Astrocyte of the spinal cord (primary cell): ENCODE results near the gene KCNQ4.

Experiments used
- DNase-seq: peaks from one replicate; pipeline ENCODE4 v3.0.0; 2011; ENCODE audit warnings: low read depth, low spot score
- H3K4me3 ChIP-seq: 2 replicates; pipeline ENCODE4 v1.5.1; 2011; ENCODE audit warnings: low read depth, mild to moderate bottlenecking, low read length, moderate library complexity
- in situ Hi-C: cut with HindIII; loops from 2 replicates; pipeline ENCODE4 v1.10.0; 2017; ENCODE audit warnings: low sequenced_read_pairs
- TF ChIP-seq, protein P1 (sequence below): IDR thresholded peaks from 2 replicates; pipeline ENCODE4 v1.5.1; 2012; ENCODE audit warnings: low read depth, mild to moderate bottlenecking, low read length, inconsistent platforms

Gene KCNQ4

DNA sequence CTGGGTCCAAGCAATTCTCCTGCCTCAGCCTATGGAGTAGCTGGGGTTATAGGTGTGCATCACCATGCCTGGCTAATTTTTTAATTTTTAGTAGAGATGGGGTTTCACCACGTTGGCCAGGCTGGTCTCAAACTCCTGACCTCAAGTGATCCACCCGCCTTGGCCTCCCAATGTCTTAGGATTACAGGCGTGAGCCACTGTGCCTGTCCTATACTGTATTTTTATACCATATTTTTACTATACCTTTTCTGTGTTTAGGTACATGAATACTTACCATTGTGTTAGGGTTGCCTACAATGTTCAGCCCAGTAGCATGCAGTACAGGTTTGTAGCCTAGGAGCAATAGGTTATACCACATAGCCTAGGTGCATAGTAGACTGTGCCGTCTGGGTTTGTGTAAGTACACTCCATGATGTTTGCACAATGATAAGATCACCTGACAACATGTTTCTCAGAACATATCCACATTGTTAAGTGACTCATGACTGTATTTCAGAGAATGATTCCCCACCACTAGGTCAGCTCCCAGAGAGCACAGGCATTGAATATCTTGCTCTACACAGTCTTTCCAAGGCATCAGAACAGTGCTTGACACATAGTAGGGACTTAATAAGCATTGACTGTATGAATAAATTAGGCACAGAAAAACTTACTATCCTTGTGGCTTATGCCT is 84.6 kb downstream of the KCNQ4 start:
- TF ChIP-seq, protein P1, sequence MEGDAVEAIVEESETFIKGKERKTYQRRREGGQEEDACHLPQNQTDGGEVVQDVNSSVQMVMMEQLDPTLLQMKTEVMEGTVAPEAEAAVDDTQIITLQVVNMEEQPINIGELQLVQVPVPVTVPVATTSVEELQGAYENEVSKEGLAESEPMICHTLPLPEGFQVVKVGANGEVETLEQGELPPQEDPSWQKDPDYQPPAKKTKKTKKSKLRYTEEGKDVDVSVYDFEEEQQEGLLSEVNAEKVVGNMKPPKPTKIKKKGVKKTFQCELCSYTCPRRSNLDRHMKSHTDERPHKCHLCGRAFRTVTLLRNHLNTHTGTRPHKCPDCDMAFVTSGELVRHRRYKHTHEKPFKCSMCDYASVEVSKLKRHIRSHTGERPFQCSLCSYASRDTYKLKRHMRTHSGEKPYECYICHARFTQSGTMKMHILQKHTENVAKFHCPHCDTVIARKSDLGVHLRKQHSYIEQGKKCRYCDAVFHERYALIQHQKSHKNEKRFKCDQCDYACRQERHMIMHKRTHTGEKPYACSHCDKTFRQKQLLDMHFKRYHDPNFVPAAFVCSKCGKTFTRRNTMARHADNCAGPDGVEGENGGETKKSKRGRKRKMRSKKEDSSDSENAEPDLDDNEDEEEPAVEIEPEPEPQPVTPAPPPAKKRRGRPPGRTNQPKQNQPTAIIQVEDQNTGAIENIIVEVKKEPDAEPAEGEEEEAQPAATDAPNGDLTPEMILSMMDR: no peak
- DNase-seq: peak; percentile 76
- H3K4me3 ChIP-seq: no peak overlapping the region
- in situ Hi-C loops: no loop called here

DNA sequence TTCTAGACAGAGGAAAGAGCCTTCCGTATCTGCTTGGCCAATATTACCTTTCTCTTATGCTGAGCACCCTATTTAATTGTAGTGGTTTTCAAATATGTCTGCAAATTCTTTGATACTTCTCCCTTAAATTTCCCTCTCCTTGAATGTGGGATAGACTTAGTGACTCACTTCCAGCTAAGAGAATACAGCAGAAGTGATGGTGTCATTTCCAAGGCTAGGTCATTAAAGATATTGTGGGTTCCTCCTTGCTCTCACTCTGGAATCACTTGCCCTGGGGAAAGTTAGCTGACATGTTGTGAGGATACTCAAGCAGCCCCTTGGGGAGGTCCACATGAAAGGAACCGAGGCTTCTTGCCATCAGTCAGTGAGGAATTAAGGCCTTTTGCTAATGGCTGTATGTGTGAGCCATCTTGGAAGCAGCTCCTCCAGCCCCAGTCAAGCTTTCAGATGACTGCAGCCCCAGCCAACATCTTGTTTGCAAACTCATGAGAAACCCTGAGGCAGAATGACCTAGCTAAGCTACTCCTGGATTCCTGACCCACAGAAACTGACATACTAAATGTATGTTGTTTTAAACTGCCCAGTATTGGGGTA is 86.6 kb downstream of the KCNQ4 start:
- no peak overlapping the region for H3K4me3 ChIP-seq
- in situ Hi-C loops: no loop called here
- DNase-seq: peak; percentile 29
- TF ChIP-seq, protein P1: no peak

DNA sequence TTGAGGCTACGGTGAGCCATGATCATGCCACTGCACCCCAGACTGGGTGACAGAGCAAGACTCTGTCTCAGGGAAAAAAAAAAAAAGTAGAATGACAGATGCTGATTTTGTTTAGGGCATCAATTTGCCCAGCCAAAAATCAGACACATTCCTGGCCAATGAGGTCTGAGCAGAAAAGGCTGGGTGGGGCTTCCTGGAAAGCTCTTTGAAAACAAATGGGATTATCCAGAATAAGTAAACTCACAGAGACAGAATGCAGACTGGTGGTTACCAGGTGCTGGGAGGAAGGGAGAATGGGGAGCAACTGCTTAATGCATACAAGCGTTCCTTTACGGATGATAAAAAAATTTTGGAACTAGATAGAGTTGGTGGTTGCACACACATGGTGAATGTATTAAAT is 88.7 kb downstream of the KCNQ4 start:
- DNase-seq: peak; percentile 24
- TF ChIP-seq, protein P1: no peak
- no peak overlapping the region for H3K4me3 ChIP-seq
- in situ Hi-C loops: no loop called here

DNA sequence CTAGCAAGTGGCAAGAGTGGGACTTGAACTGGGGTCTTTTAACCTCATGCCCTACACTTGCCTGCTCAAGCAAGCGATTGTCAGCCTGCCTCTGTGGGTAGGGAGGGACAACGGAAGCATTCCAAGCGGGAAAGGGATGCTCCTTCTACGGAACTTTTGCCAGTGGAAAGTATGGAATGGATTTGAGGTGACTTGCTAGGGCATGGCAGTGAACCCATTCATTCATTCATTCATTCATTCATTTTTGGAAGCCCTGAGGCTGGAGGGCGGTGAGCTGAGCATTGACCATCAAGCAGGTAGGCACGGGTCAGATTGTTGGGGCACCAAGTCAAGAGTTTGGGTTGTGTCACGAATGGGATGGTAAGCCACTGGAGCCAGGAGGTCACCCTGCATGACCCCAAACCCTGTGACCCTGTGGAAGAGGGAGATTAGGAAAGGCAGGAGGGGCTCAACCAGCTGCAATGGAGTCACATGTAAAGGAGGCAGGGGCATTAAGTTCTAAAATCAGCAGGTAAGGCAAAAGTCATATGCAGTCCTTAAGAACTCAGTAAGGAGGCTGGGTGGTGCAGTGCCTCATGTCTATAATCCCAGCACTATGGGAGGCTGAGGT is 90.4 kb downstream of the KCNQ4 start:
- TF ChIP-seq, protein P1: no peak
- no peak for DNase-seq
- in situ Hi-C loops: no loop called here
- H3K4me3 ChIP-seq: no peak overlapping the region

DNA sequence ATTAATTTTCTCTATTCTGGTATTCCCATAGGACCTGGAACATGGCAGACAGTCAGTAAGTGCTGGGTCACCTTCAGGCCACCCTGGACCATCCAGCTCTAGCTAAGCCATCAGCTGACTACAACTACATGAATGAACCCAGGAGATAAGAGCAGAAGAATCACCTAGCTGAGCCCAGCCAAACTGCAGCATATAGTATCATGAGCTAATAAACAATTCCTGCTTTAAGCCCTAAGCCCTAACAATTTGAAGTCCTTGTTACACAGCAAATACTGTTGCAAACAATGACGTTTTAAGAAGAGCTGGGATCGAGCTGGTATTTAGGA is 92.8 kb downstream of the KCNQ4 start:
- in situ Hi-C loops: no loop called here
- TF ChIP-seq, protein P1: no peak
- no peak overlapping the region for H3K4me3 ChIP-seq
- no peak for DNase-seq

DNA sequence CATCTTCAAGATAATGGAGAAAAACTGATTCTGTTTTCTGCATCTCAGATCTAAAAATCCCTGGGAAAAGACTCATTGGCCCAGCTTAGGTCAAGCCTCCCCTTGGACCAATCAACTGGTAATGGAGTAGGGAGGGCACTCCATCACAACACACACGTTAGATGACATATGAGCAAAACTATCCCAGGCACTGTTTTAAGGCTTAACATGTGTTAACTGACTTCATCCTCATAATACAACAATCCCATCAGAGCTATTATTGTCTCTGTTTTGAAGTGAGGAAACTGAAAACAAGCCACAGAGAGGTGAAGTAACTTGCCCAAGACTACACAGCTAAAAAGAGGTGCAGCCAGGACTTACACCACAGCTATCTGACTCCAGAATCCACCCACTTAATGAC is 93.3 kb downstream of the KCNQ4 start:
- no peak for DNase-seq
- TF ChIP-seq, protein P1: no peak
- in situ Hi-C loops: no loop called here
- H3K4me3 ChIP-seq: no peak overlapping the region
